GM20000 (cell line): ENCODE results near the gene NHP2.

Experiments
- DNase-seq: peaks from one replicate; pipeline ENCODE4 v3.0.0; 2012; ENCODE audit warnings: low spot score
- CTCF ChIP-seq: IDR thresholded peaks from 2 replicates; pipeline ENCODE4 v1.5.1; 2012; ENCODE audit warnings: mild to moderate bottlenecking, control low read depth; ENCODE audit errors: extremely low read depth, missing control alignments

Gene NHP2

GRCh38 chr5:178104492-178104891, 49.2 kb downstream of the NHP2 start:
- TF ChIP-seq CTCF: no peak
- DNase-seq: no peak

GRCh38 chr5:178103612-178104011, 50.1 kb downstream of the NHP2 start:
- DNase-seq: no peak
- TF ChIP-seq CTCF: no peak
